GM21619 (cell line): ENCODE data around the gene PAH.

Experiments
- ATAC-seq: cut with Tn5 transposase; IDR thresholded peaks from one replicate; pipeline ENCODE4 v1.9.1; 2021; ENCODE audit not compliant: unreplicated experiment

The PAH gene

DNA sequence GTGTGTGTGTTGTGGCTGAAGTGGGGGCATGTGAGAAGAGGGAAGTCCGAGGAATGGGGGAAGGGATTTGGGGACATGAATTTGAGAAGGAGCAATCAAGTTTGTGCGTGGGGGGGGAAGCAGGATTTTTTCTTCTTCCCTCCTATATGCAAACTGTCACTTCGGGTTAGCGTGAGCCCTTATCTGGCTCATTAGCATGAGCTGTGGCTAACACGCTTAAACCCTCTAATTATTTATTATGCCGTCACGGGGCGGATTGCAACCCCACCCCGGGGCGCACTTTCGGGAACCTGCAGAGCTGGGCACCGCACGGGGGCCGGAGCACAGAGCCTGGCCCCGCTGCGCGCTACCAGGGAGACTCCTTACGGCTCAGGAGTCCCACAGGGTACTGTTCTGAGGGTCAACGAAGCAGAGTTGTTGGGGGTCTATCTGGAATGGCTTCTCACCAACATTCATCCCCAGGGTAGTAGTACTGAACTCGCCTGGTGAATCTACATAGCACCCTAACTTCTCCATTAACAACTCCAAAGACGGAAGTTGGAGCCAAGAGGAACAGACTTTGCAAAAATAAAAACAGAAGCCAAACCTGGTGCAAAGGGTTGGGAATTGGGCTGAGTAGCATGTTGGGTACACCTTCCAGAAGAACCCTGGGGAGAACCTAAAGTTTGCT lies 34.0 kb upstream of the PAH start:
- ATAC-seq, result no peak

DNA sequence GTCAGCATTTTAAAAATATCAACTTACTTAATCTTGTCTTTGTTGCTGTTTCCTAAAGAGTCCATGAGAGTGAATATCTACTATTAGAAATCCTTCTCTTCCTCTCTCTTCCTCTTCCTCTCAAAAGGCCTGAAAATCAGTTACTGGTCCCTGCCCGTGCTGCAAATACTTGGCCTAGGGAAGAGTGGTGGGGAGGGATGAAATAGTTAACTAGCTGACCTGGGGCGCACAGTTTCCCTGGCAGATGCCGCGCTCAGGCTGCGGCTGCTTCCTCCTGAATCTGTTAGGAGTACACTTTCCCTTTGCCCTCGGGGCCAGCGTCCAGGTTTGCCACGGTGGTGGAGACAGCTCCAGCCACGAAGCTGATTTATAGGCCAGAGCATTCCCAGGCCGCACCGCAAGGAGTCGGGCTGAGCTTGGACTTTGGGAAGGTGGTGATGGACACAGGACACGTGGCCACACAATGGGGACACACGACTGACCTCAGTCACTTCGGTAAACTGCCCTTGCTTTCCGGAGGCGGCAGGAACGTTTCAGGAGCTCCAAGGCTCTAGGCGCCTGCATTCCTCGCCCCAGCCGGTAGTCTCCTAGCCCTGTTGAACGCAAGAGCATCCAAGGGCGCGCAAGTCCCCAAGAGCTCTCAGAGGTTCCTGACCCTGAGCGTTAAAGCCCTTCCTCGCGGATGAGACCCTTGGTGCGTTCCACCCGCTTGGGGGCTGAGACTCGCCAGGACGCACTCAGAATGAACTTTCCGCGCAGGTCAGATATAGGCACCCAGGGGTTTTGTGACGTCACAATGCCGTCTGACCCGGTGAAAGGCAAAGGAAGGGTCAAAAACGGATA lies 33.3 kb upstream of the PAH start:
- no peak for ATAC-seq

DNA sequence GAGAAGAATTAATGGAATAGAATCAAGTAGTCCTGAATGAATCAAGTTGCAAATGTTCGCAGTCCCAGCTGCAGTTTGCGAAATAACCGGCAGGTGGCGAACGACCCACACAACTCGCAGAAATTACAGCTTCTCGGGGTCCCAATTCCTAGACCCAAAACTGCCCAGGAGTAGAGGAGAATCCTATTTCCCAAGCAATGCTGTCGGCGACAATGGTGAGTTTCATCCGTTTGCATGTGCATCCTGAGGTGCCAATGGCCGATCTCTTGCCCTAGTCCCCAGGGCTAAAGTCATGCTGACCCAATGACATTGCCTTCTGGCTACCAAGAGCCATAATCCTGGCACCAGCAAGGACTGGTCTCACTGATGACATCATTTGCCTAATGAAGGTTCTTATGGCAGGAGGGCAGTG lies 31.9 kb upstream of the PAH start:
- no peak for ATAC-seq

DNA sequence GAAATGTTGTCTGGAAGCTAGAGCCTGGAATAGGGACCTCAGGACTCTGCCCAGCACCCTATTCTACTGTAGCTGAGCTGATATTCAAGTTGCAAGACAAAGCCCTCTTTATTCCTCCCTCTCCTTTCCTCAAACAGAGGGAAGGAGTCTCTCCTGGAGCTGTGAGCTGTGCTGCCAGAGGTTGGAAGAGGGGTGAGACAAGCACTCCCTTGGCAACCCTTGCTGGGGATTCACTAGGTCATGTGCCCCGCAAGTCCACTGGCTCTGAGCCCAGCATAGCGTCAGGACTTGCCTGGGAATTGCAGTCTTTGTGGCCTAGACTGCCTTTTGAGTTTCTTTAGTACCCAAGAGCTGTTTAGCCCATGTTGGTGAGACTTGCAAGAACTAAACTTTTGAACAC lies 29.0 kb upstream of the PAH start:
- ATAC-seq, result no peak

DNA sequence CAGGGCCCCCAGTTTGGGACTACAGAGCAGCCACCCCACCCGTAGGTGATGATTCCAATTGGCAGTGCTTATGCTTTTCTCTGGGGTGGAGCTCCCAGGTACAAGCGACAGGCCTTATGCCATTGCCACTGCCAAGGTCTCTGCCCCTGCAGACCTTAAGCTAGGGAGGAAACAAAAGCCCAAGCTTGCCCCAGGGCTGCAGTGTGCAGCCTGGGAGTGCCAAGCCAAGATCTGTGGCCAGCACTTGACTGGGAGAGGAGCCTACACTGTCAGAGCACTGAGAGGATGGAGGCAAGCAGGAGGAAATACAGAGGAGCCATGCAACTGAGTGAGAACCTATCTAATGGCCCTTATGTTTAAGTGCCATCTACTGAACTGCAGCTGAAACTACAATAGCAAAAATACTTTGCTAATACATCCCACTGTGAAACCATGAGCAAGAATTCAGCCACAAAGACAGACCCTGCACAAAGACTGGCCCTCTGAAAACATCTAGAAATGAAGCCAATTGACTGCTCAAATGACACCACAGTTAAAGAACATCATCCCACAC lies 22.7 kb upstream of the PAH start:
- no peak for ATAC-seq

DNA sequence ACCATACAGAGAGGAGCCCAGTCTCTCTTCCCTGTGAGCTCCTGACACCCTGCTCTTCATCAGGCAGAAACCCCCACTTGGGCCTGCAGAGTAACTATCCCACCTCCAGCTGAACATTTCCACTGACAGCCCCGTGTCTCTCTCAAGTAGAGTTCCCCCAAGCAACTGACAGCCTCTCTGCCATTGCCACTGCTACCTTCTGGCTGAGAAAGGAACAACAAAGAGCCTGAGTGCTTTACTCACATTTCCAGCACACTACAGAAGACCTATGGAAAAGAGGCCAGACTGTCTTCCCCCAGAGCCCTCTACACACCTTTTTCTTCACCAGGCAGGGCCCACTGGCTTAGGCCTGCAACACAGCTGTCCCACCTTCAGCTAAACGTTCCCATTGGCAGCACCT lies 22.0 kb upstream of the PAH start:
- no peak for ATAC-seq

DNA sequence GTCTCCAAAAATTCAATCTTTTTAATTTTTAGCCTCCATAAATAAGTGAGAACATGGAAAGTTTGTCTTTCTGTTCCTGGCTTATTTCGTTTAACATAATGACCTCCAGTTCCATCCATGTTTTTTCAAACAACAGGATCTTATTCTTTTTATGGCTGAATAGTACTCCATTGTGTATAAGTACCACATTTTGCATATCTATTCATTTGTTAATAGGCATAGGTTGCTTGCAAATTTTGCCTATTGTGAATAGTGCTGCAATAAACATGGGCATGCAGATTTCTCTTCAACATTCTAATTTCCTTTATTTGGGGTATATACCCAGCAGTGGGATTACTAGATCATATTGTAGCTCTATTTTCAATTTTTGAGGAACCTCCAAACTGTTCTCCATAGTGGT lies 16.1 kb upstream of the PAH start:
- no peak for ATAC-seq

DNA sequence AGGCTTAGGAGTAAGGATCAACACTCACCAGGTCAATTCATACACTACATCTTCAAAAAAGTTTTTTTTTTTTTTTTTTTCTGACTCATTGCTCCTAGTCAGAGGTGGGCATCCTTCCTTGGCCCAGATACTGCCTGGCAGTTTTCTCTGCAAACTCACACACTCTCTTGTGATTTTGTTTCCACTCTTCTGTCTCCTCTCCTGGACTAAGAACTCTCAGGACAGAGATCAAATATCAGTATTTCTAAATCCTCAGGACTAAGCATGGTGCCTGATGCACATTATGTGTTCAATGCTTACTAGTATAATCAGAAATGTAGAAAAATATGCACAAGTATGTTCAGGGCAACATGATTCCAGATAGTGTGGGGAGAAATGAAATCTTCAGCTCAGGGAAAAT lies 10.2 kb upstream of the PAH start:
- ATAC-seq, result no peak

DNA sequence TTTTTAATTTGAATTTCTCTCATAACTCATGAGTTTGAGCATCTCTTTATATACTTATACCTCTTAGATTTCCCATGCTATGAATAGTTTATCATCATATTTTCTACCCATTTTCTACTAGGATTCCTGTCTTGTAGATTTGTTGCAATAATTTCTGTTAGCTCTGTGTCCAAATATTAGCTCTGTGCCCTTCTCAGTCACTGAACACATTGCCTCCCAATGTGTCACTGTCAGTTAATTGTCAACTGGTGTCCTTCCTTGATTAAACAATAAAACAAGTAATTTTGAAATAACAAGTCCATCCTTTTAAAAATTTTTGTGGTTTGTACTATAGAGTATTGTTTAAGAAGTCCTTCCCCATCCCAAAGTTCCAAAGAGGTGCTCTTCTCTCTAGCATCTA lies 4.2 kb upstream of the PAH start:
- ATAC-seq, result no peak

DNA sequence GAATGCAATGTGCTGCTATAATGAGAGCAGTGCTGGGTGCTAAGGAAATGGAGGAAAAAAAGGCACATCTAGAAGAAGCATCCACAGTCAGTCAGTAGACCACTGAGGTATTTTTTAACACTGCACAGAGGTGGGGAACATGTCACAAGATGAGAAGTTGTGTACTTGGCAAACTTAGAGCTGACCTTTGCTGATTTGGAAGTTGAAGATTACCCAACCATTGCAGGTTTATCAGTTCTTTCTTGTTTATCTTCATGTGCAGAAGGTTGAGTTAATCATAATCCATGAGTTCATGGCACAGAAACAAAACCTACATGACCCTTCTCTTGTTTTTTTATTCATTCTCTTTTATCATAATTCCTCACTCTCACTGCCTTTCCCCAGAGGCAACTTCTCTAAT lies 3.2 kb upstream of the PAH start:
- no peak for ATAC-seq

DNA sequence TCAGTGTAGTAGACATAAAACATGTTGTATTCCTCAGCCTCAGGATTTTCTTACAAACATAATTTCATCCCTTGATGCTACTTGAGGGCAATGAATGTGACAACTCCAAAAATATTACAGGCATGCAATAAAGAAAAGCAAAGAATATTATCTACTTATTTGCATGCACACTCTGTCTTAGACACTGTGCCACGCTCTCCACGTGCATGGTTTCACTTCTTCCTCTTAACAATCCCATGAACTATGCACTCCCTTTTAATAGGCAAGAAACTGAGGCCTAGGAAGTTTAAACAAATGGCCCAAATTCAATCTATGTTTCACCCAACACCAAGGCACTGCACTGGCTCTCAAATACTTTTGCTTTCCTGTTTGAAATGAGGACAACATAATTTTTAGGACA lies 1.8 kb upstream of the PAH start:
- ATAC-seq, result no peak

DNA sequence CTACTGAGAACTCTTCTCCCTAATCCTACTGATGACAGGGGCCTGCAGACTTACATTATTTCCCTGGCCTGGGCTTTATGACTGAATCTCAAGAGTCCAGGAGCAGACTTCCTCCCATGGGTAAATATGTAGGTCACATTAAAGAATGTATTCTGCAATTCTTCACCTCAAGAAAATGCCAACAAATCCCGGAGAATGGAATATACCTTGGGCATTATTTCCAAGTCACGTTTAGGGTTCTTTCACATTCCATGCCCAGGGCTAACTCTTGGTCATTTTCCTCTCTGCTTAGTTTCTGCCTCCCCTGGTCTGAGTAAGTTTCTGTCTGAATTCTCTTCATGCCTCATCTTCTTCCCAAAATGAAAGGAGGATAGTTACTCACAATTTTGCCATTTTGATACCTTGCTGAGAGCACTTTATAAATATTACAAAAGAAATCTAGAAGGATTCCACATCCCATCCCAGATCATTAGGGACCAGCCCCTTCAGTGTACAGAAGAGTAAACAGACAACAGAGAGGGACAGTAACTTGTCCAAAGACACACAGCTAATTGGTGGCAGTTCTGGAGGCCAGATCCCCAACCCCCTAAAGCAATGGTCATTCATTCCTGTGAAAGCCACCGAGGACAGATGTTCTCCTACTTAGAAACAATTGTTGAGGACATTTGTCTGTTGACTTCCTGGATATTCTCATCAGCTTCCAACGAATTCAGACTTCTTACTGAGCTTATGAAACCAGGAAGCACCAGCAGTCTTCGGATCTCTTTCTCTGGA lies 605 bp downstream of the PAH start:
- ATAC-seq, result no peak

DNA sequence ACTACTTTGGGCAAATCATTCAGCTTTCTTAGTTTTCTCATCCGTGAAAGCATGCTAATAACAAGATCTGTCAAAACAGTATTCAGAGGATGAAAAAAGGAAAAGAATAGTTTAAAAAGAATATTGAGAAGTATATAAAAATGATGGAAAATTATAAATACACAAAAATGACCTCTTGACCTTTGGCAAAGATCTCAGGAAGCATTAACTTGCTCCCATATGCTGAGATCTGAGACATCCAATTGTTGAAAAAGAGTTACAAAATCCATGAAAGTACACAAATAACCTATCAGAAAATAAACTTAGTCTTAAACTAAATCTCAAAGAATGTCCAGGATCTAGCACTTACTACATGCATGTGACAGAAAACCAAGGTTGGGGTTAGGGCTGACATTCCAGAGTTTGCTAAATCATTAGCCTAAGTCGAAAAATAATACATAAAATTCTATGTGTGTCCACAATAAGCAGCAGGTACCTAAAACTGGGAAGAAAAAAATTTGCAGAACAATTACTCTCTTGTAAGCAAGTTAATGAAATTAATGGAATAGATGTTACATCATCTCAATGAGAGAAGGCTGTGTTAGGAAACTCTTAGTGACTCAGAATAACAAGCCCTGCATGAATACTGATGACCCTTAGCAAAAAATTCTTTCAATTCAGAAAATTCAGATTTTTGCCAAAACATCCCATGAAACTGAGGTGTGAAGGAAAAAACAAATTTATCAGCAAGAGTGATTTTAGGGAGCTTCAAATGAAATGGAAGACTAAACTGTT lies 3.4 kb downstream of the PAH start:
- no peak for ATAC-seq

DNA sequence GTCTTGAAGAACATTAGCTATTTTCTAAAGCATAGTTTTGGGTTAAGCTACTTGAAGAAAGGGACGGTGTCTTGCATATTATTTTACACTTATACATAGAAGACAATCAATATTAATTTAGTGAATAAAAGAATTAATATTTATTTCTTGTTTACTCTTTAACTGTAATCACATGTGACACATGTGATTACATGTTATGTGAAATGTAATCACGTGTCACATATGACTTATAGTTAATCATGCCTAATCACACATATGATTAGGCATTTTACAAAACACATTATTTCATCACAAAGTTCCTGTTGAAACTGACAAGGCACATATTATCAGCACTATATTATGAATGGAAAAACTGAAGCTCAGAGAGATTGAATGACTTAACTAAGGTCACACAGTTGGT lies 4.8 kb downstream of the PAH start:
- no peak for ATAC-seq

DNA sequence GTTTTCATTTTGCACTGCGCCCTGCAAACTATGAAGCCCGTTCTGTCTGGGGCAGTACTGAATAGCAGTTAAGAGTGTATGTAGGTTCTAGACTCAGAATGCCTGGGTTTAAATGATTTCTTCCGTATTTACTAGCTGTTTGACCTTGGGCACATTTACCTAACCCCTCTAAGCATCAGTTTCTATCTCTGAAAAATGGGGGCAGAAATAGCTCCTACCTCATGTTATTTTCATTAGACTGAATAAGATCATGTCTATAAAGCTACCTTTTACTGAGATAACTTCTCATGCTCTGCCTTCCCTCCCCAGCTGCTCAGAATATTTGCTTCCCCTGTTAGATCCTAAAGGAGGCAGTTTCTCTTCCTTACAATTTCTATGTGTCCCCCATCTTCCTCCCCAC lies 5.7 kb downstream of the PAH start:
- no peak for ATAC-seq

DNA sequence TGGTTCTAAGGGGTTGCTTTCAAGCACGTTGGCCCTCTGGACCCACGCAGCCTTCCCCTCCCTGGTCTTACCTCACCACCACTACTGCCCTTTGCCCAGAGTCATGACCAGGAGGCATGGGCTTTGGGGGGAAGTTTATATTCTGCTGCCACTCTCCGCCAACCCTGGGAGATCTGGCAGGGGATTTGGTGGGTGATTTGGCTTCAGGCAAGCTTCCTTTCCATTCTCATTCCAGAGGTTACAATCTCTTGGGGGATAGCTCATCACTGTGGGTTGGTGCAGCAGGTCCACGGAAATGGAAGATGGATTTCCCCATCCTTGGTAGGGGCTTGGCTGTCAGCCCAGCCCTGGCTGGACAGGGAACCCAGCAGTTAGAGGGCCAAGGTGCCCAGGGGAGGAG lies 6.3 kb downstream of the PAH start:
- ATAC-seq, result no peak

DNA sequence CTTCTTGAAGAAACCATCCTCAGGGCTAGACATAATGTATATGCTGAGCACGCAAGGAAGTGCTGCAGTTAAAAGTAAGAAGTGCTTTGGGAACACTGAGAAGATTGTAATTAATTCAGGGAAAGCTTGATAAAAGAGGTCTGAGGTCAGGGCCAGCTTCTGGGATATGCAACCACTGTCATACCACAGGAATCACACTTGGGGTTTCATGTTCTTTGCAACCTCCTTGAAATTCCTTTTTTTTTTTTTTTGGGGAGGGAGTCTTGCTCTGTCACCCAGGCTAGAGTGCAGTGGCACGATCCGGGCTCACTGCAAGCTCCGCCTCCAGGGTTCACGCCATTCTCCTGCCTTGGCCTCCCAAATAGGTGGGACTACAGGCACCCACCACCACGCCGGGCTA lies 6.9 kb downstream of the PAH start:
- ATAC-seq, result no peak

DNA sequence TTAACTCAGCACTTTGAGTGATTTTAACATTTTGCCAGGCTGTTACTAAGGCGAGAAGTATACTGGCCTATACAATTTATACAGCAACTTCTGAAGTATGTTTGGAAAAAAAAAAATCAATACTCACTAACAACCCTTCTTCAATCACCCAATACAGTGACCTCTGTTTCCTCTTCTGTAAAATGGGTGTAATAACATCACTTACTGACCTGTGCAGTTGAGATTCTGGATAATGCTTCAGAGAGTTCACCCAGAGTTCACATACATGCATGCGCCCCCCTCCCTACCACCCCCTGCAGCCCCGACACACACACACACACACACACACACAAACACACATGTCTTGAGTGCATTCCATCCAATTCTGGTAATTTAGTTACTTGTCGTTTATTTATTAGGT lies 9.1 kb downstream of the PAH start:
- no peak for ATAC-seq

DNA sequence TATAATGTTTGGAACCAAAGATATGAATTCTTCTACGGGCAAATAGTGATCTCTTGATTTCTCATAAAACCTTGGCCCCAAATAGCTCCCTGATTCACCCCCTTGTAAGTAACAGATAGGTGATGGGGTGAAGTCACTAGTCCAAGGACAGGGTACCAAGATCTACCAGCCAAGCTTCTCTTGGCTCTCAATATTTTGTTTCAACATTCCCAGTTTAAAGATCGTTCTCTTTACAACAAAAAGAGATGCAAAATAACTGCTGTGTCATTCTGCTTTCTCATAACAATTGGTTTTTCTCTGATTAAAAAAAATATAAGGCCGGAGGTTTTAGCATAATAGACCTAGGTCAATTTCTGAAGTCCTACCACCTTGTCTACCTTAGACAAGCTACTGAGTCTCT lies 11.8 kb downstream of the PAH start:
- no peak for ATAC-seq

DNA sequence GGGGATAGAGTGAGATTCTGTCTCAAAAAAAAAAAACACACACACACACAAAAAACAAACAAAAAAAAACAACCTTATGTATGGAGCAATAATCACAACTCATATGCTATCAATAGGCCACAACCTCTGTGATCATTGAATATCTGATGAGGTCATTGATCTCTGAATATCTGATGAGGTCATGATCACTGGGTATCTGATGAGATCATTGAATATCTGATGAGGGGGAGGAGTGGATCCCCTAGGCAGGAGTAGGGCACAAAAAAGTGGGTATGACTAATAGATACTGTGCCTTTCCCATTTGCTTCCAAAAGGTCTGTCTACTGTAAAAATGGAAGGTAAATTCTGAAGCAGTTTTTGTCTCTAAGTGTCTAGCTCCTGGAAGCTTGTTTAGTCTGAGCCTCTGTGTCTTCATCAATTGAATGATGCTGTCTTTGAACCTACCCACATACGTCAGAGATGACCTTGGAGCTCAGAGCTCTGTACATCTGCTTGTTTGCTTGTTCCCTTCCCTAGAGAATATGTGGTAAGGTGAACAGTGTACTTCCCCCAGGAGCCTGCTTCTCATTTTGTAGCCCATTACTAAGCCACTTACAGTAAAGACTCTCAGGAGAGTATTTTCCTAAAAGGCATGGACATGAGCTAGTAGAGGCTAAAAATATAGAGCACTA lies 13.6 kb downstream of the PAH start:
- ATAC-seq, result no peak
